HT1080 (cell line): Measurements from ENCODE around the gene MAP3K7CL. TPM values are rescaled to one million over a fixed set of nuclear protein-coding genes. Genes with fewer than 3 reads are reported as not detected.
"Not testable (repeated sequence)": the region's sequence is repeated elsewhere in the genome, so short reads cannot be mapped to it uniquely, and the experiment has no call there.

ENCODE experiments used
- DNase-seq: peaks from one replicate; pipeline ENCODE4 v3.0.0-alpha.2; 2015; ENCODE audit warnings: low read depth
- total RNA-seq: library from RNA; depleted of rRNA; stranded (reverse); fragments of >200 nt; shearing (Covaris generic); gene quantifications from 2 replicates; pipeline ENCODE4 v1.2.3, GENCODE V29; 2014

The MAP3K7CL gene
- total RNA-seq, 1 experiment from 2014 or later, result 5.6 TPM

GRCh38 chr21:29166853-29167252, 36.4 kb downstream of the MAP3K7CL start:
- no peak for DNase-seq

GRCh38 chr21:29167481-29167880, 37.0 kb downstream of the MAP3K7CL start:
- DNase-seq, result not testable (repeated sequence)

GRCh38 chr21:29168891-29169315, 38.5 kb downstream of the MAP3K7CL start:
- DNase-seq, result peak; percentile 93

- DNase-seq, result no peak
Measured at GRCh38 chr21:29170944-29171343, 40.5 kb downstream of the MAP3K7CL start.

GRCh38 chr21:29172282-29172681, 41.8 kb downstream of the MAP3K7CL start:
- DNase-seq, result no peak

- DNase-seq, result no peak
Measured at GRCh38 chr21:29174607-29175013, 44.2 kb downstream of the MAP3K7CL start.

- no peak for DNase-seq
Measured at GRCh38 chr21:29175408-29176134, 45.1 kb downstream of the MAP3K7CL start.

GRCh38 chr21:29176471-29177120, 46.2 kb downstream of the MAP3K7CL start:
- DNase-seq, result no peak

GRCh38 chr21:29177800-29178199, 47.4 kb downstream of the MAP3K7CL start:
- DNase-seq, result no peak

GRCh38 chr21:29178926-29179325, 48.5 kb downstream of the MAP3K7CL start:
- DNase-seq, result no peak

- DNase-seq, result no peak
Measured at GRCh38 chr21:29179503-29179902, 49.1 kb downstream of the MAP3K7CL start.

GRCh38 chr21:29181799-29182470, 51.5 kb downstream of the MAP3K7CL start:
- peak; percentile 83 for DNase-seq

GRCh38 chr21:29182691-29183092, 52.2 kb downstream of the MAP3K7CL start:
- DNase-seq, result no peak

- DNase-seq, result no peak
Measured at GRCh38 chr21:29184037-29184436, 53.6 kb downstream of the MAP3K7CL start.

GRCh38 chr21:29185172-29185571, 54.7 kb downstream of the MAP3K7CL start:
- DNase-seq, result no peak

GRCh38 chr21:29185633-29186032, 55.2 kb downstream of the MAP3K7CL start:
- DNase-seq, result no peak

GRCh38 chr21:29186246-29186645, 55.8 kb downstream of the MAP3K7CL start:
- peak; percentile 11 for DNase-seq

GRCh38 chr21:29187944-29188343, 57.5 kb downstream of the MAP3K7CL start:
- DNase-seq, result peak; percentile 95

- DNase-seq, result peak; percentile 26
Measured at GRCh38 chr21:29189353-29189752, 58.9 kb downstream of the MAP3K7CL start.

GRCh38 chr21:29190923-29191331, 60.5 kb downstream of the MAP3K7CL start:
- DNase-seq, result no peak

- DNase-seq, result no peak
Measured at GRCh38 chr21:29193072-29193471, 62.6 kb downstream of the MAP3K7CL start.

GRCh38 chr21:29193901-29194300, 63.5 kb downstream of the MAP3K7CL start:
- DNase-seq, result no peak
